NCI-H2227 (cell line): Measurements from ENCODE around the gene ARMH1.
A peak's percentile ranks its signal among the peaks of the same experiment; 100 is the strongest.
"Not testable (repeated sequence)": the region's sequence is repeated elsewhere in the genome, so short reads cannot be mapped to it uniquely, and the experiment has no call there.

Experiments used
- DNase-seq: peaks from one replicate; lab custom pipeline; 2025; ENCODE audit not compliant: unreplicated experiment; lab: John Stamatoyannopoulos, UW

ARMH1 gene

GRCh38 chr1:44720281-44720680, 45.8 kb downstream of the ARMH1 start:
- DNase-seq: no peak

DNA sequence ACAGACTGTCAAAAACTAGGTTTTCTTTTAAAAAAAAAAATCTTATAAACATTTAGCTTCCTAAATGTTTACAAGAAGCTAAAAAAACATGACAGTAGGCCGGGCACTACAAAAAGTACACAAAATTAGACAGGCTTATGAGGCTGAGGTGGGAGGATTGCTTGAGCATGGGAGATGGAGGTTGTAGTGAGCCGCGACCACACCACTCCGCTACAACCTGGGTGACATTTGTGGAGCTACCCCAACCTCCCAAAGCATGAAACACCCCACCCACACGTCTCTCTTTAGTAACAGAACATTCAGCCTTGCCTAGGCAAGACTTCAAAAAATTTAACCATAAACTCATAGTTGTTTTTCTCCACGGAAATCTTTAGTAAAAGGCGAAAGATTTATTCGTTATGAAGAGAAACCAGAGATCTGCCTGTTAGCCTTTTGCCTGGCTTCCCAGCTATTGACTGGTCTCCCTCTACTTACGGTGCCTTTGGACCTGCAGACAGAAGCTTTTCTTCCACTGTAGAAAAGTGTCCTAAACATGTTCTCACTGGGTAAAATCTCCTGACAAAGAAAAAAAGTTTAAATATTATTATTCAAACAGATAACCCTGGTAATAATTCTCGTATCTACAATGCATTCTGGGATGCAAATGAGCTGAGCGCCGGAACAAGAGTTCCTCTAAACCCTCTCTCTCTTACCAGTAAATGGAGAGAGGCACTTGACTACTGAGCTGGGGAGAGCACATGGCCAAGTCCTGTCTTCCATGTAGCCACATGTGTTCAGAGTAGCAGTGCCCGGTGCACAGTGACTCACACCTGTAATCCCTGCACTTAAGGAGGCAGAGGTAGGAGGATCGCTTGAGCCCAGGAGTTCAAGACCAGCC, 47.2 kb downstream of the ARMH1 start:
- peak; percentile 90 for DNase-seq

DNA sequence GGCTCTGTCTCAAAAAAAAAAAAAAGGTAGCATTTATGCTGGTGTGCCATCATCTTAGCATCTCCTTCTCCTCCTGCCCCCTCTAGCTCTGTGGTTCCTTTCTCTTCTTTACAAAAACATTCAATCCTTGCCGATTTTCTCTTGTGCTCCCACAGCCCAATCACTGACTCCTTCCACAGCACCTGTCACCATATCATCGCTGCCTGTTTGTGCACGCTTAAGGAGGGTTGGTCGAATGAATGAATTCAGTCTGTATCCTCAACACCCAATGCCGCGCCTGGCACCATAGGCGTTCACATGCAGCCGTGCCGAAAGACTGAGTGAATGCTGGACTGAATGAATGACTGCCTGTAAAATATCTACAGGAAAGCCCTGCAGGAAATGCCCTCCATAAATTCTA, 48.5 kb downstream of the ARMH1 start:
- DNase-seq: no peak

DNA sequence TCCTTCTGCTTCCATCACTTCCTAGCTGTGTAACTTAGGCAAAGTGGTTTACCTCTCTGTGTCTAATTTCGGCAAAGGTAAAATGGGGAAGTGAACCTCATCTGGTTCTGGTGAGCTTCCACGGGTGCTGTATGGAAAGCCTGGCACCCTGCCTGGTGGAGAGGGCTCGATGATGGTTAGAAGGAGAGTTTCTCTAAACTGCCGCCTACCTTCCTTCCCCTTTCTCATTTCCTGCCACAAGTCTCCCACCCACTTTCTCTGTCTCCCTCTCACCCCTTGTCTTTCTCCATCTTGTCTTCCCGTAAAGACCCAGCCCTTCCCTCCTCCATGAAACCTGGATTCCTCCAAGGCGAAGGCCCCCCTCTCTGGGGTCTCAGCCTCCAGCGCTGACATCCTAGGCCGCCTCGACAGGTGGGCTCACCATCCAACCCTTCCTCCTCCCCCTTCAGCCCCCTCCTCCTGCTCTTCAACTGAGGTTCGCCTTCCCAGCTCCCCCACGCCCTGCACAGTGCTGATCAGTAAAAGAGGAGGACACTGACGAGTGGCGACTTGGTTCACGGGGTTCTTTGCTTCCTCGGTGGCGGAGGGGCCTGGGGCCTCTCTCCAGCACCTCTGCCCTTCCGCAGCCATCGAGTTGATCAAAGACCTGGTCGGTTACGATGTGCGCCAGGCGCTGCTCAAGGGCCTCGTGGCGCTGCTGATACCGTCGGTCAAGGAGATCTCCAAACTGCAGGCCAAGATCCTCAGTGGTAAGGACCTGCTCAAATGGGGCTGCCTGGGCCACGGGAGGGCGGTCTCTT, 49.2 kb downstream of the ARMH1 start:
- no peak for DNase-seq

GRCh38 chr1:44724296-44724954, 49.9 kb downstream of the ARMH1 start:
- DNase-seq: no peak

DNA sequence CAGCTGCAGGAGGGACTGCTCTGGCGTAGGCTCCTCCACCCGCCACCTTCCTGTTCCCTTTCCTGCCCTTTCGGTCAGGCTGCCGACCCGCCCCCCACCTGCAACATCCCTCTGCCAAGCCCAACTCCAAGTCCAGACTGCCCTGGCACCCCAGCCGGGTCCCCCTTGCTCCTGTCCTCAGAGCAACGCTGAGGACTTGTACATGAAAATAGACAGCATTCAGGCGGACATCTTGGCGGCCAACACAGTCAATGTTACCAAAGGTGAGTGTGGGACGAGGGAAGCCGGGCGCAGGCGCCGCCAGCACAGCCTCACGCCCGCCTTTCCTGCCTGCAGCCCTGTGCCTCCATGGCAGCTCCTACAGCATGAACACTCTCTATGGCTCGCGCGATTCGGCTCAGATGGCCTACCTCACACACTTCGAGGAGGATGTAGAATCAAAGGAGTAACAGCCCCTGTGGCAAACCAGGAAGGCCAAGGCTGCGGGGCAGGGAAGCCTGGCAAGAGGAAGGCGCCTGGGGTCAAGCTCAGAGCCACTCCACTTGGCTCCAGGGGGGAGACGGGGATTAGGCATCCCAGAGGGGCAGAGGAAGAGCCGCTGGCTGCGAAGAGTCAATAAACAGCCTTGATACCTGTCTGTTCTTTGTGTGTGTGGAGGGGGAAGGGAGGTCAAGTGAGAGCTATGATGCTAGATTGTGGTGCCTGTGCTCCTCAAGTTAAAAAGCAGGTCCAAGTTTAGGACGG, 50.6 kb downstream of the ARMH1 start:
- no peak for DNase-seq

DNA sequence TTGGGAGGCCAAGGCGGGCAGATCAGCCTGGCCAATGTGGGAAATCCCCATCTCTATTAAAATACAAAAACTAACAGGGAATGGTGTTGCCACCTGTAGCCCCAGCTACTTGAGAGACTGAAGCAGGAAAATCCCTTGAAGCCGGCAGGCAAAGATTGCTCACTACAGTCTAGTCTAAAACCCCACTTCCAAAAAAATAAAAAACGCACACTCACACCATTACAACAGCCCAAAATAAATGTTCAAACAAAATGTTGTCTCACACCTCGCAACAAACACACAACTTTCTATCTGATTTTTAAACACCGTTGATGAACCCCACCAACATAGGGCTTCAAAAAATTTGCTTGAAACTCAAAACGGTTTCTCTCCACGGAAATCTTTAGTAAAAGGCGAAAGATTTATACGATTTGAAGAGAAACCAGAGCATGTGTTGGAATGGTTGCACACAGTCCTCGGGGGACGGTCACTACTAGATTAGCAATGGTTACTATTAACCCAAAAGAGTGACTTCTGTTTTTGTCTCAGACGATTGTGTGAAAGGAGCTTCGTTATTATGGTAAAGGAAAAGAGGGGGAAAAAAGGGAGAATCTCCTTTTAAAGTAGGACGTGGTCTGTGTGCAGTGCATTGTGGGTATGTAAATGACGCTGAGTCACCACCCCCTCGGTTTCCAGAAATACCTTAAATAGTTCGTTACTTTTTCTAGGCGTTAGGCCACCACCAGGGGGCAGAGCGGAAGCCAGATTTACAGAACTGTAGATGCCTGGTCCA, 56.4 kb downstream of the ARMH1 start, which contains the start of gene RNU5D-1:
TSS of gene RNU5D-1 (minus strand) at position 430 of the 772 bp plus-strand sequence.
- DNase-seq: peak; percentile 96

DNA sequence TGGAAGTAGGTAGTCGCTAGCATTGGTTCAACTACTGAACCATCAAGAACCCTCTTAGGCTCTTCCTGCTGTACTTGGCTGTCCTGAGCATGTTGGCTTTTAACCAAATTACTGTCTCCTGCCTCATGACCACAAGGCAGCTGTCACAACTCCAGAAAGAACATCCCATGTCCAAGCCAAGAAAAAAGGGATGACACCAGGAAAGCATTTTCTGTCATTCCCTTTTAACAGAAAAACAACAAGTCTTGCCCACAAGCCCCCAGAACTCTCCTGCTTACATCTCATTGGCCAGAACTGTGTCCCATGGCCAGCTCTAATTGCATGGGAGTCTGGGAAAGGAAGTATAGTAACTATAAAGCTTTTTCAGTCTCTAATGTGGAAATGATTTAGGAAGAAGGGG, 58.9 kb downstream of the ARMH1 start:
- DNase-seq: no peak

DNA sequence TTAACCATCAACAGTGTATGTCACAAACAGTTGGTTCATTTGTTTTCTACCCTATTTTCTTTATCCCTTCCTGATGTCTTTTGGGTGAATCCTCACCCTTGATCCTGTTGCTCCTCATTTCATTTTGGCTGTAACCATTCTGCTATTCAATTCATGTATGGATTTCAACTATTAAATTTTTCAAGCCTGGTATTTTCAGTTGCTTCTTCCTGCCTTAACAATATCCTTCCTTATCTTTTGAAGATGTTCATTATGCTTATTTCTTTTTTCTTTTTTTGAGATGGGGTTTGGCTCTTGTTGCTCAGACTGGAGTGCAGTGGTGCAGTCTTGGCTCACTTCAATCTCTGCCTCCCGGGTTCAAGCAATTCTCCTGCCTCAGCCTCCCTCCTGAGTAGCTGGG, 59.3 kb downstream of the ARMH1 start:
- DNase-seq: no peak

GRCh38 chr1:44735992-44736391, 61.5 kb downstream of the ARMH1 start:
- DNase-seq: no peak

DNA sequence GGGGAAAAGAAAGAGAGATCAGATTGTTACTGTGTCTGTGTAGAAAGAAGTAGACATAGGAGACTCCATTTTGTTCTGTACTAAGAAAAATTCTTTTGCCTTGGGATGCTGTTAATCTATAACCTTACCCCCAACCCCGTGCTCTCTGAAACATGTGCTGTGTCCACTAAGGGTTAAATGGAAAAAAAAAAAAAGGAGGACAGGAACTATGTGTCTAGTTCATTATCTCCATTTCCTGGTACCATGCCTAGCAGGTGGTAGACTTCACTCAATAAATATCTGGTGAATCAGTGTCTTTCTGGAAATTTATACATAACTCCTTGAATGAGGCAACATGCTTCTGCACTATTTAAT, 64.4 kb downstream of the ARMH1 start:
- not testable (repeated sequence) for DNase-seq

DNA sequence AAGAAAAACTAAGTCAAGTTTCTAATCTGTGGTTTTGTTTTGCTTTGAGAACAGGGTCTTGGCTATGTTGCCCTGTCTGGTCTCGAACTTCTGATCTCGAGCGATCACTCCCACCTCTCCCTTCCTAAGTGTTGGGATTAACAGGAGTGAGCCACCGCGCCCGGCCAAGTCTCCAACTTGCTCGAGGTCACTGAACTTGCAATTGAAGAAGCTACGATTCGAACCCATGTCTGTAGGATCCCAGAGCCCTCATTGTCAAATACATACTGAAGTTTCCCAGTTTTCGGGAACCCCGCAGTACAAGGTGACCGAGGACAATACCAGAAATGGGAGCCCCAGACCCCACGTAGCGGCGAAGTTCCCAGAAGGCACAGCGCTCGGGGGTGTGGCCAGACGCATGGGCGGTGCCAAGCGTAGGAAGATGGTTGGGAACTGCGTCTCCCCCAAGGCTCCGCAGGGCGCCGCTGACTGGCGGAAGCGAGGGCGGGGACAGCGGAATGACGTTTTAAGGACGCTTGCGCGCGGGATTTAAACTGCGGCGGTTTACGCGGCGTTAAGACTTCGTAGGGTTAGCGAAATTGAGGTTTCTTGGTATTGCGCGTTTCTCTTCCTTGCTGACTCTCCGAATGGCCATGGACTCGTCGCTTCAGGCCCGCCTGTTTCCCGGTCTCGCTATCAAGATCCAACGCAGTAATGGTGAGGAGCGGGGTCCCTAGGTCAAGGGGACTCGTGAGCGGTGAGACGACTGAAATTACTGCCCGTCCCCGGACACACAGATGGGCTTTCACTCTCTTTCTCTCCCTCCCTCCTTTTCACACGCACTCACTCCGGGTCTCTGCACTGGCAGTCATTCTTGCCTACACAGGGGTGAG, 65.0 kb downstream of the ARMH1 start, which contains the start of gene KIF2C:
TSS of gene KIF2C (plus strand) at position 531 of the 872 bp plus-strand sequence. CDS start at position 627, 96 bp downstream.
- peak; percentile 99 for DNase-seq

- DNase-seq: no peak
These were observed 65.7 kb downstream of the ARMH1 start for GRCh38 chr1:44740179-44740617.

GRCh38 chr1:44743211-44743610, 68.7 kb downstream of the ARMH1 start:
- no peak for DNase-seq

DNA sequence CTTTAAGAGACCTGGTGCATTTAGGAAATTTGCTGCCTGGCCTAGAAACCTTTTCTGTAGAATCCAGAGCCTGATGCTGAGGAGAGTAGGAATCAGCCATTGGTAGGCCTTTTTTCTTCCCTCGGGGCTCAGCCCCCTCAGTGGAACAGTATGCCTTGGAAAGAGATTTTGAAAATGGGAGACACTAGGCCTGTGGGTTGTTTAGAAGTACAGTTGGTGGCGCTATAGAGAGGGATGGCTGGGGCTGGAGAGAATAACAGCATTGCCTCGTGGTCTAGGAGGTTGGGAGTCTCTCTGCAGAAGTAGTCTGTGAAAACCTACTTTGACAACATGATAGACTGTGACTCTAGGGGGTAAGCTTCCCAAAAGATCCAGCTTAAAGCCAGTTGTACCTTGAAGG, 73.4 kb downstream of the ARMH1 start:
- no peak for DNase-seq

DNA sequence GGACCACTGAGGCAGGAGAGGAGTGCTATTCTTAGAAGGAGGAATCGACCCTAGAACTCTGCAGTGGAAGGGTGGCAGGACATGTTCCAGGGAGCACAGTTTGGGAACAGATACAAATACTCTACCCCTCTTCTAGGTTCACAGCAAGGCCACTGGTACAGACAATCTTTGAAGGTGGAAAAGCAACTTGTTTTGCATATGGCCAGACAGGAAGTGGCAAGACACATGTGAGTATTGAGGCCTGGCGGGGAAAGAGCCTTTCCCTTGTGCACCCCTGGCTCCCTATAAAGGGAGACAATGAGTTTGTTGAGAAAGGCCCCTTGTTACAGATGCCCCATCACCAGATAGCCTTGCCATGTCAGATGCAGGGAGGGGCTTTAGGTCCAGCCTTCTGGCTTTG, 82.9 kb downstream of the ARMH1 start:
- no peak for DNase-seq

GRCh38 chr1:44759077-44759476, 84.6 kb downstream of the ARMH1 start:
- DNase-seq: no peak

- no peak for DNase-seq
These were observed 86.4 kb downstream of the ARMH1 start for GRCh38 chr1:44760876-44761275.

DNA sequence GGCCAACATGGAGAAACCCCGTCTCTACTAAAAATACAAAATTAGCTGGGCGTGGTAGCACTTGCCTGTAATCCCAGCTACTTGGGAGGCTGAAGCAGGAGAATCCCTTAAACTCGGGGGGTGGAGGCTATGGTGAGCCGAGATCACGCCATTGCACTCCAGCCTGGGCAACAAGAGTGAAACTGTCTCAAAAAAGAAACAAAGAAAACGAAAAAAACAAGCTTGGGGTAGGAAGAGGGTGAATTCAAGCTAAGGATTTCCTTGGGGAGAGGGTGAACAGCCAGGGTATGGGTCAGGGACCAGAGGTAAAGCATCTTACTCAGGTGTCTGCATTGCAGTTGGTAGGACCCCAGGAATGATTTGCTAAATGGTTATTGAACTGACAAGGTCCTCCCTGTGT, 91.9 kb downstream of the ARMH1 start:
- DNase-seq: not testable (repeated sequence)
